Embryonic facial prominence (tissue), 1 donor: ENCODE results near the gene NUDT19.
"Not testable (repeated sequence)": the region's sequence is repeated elsewhere in the genome, so short reads cannot be mapped to it uniquely, and the experiment has no call there.

Source experiments
- DNase-seq: peaks from one replicate; pipeline ENCODE4 v3.0.0-alpha.2; 2016; ENCODE audit errors: extremely low spot score

NUDT19 gene

GRCh38 chr19:32711747-32712146 lies 20.1 kb downstream of the NUDT19 start:
- no peak for DNase-seq

GRCh38 chr19:32716203-32716602 lies 24.6 kb downstream of the NUDT19 start:
- not testable (repeated sequence) for DNase-seq

DNA sequence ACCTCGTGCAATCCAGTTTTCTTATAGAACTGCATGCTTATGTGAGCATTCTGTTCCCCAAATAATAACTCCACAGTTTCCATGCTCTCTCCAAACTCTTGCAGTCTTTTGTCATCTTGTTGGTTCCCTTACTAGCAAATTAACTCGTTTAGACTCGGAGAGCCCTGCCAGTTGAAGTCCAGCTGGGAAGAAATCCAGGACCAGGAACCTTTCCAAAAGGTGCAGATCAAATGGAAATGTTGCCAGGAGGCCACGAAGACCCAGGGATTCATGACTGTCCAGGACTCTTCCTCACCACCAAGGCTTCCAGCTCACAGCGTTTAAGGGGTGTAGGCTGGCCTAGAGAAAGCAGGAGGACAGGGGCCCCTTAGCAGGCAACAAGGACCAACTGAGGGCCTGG lies 25.9 kb downstream of the NUDT19 start:
- DNase-seq: no peak

- DNase-seq: no peak
Observed at GRCh38 chr19:32718286-32718685, 26.7 kb downstream of the NUDT19 start.

- no peak for DNase-seq
Observed at GRCh38 chr19:32719611-32720059, 28.0 kb downstream of the NUDT19 start, which contains the start of gene TDRD12. TSS of gene TDRD12 (plus strand) at chr19:32719767. CDS start at chr19:32720073, 306 bp downstream.

DNA sequence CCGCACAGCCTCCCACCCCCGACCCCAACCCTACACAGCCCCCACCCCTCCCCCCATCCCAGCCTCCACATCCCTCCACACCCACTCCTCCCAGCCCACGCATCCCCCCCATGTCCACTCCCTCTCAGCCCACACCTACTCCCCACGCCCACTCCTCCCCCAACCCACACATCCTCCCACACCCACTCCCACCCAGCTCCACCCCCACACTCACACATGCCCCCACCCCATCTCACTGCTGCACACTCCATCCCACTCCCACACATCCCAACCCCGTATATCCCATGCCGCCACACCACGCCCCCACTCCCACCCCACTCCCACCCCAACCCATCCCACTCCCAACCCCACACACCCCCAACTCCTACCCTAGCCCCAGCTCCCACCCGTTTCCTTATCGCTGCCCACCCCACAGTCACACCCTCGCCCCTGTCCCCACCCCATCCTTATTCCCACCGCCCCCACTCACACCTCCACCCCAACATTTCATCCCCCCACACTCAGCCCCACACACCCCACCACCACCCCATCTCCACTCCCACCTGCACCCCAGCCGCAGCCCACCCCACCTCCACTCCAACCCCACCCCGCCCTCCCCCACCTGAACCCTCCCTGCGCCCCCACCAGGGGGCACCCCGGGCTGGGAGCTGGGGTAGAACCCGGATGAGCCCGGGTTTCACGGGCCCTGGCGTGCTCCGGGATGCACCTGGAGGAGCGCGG lies 28.8 kb downstream of the NUDT19 start:
- no peak for DNase-seq

- DNase-seq: no peak
Observed at GRCh38 chr19:32720936-32721250, 29.3 kb downstream of the NUDT19 start.

GRCh38 chr19:32735936-32736335 lies 44.3 kb downstream of the NUDT19 start:
- DNase-seq: no peak

- no peak for DNase-seq
Observed at GRCh38 chr19:32743021-32743420, 51.4 kb downstream of the NUDT19 start.

DNA sequence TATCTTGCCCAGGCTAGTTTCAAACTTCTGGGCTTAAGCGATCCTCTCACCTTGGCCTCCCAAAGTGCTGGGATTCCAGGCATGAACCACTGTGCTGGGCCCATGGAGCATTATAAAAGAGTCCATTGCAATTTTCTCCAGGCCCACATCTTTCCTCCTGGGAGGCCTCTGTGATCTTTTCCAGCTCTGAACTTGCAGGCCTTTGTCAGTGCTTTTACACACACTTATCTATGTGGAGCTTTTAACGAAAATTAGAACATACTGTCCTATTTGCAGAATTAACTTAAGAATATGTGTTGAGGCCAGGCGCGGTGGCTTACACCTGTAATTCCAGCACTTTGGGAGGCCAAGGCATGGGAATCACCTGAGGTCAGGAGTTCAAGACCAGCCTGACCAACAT lies 51.8 kb downstream of the NUDT19 start:
- no peak for DNase-seq

DNA sequence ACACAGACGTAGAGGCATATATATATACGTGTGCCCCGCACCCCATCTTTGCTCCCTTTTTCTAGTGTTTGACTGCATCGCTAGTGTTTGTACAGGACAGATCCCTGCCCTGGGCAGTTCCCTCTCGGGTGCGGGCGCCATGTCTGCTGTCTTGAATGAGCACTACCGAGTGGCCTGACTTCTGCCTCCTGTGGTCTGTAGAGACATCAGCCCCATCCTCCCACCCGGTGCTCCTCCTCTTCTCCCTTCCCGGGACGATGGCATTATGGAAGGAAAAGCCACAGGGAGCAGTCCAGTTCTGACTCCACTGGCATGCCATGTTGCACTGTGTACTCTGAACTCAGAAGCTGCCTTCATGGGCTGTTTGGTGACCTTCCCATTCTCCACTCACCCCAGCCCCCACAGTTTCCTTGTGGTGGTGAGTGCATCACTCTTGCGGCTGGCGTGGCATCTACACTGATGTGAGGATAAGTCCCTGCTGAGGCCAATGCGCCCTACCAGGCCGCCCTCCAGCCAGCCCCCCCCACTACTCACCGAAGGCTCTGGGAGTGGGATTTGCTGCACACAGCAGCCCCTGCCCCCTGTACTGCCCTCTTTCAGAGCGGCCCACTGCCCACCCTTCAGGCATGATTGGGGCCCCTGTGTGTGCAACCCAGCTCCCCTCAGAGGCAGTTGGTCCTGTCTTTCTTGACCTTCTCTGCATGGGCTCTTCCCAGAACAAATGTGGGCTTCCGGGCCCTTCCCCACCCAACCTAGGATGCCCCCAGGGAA lies 53.1 kb downstream of the NUDT19 start:
- no peak for DNase-seq

DNA sequence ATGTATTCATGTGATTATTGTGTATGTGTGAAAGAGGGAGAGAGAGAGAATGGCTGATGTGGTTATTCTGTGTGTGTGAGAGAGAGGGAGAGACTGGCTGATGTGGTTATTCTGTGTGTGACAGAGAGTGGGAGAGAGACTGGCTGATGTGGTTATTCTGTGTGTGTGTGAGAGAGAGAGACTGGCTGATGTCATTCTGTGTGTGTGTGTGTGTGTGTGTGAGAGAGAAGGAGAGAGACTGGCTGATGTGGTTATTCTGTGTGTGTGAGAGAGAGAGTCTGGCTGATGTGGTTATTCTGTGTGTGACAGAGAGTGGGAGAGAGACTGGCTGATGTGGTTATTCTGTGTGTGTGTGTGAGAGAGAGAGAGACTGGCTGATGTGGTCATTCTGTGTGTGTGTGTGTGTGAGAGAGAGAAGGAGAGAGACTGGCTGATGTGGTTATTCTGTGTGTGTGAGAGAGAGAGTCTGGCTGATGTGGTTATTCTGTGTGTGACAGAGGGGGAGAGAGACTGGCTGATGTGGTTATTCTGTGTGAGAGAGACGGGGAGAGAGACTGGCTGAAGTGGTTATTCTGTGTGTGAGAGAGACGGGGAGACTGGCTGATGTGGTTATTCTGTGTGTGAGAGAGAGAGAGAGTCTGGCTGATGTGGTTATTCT lies 54.1 kb downstream of the NUDT19 start:
- not testable (repeated sequence) for DNase-seq

DNA sequence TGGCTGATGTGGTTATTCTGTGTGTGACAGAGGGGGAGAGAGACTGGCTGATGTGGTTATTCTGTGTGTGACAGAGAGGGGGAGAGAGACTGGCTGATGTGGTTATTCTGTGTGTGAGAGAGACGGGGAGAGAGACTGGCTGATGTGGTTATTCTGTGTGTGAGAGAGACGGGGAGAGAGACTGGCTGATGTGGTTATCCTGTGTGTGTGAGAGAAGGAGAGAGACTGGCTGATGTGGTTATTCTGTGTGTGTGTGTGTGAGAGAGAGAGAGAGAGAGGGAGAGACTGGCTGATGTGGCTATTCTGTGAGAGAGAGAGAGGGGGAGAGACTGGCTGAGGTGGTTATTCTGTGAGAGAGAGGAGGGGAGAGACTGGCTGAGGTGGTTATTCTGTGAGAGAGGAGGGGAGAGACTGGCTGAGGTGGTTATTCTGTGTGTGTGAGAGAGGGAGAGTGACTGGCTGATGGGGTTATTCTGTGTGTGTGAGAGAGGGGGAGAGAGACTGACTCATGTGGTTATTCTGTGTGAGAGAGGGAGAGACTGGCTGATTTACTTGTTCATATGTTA lies 55.1 kb downstream of the NUDT19 start:
- DNase-seq: not testable (repeated sequence)

DNA sequence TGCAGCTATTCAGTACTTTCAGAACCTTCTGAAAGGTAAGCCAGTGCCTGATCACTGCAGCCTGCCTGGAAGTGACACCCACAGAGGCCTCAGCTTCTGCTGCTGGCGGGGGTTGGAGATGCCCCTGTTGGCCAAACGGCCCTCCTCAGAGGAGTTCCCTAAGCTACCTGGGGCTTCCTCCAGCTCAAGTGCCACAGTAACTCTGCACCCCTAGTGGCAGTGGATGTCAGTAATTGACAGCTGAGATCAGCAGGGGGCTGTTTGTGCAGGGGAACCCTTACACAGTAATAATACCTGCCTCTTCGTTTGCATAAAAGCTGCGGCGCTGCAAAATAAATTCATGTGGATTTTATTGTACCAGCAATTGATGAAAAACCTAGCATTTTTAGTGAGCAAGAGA lies 56.9 kb downstream of the NUDT19 start:
- DNase-seq: no peak

GRCh38 chr19:32748948-32749347 lies 57.3 kb downstream of the NUDT19 start:
- DNase-seq: no peak

DNA sequence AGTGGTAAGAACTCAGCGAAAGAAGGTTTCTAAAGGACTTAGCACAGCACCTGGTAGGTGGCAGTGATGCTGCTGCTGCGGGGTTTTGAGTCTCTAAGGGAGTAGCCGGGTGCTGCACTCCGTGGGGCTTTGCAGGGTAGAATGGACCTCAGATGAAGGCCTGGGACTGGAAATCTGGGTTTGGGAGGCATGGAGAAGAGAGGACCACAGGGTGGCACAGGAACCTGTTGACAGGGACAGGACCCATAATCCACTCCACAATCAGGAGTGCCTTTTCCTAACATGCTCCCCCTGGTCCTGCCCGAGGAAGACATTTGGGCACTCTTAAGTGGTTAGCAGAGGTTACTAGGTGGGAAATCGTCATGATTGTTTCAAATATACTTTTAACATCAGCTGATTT lies 57.7 kb downstream of the NUDT19 start:
- no peak for DNase-seq

- DNase-seq: no peak
Observed at GRCh38 chr19:32750441-32751055, 58.9 kb downstream of the NUDT19 start.

DNA sequence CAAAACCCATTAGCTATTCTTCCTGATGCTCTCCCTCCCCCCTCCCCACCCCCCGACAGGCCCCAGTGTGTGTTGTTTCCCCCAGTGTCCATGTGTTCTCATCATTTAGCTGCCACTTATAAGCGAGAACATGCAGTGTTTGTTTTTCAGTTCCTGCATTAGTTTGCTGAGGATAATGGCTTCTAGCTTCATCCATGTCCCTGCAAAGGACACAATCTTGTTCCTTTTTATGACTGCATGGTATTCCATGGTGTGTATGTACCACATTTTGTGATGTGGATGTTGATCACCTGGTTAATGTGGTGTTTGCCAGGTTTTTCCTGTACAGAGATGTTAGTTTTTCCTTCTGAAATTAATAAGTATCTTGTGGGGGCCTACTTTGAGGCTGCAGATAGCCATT lies 59.4 kb downstream of the NUDT19 start:
- no peak for DNase-seq

DNA sequence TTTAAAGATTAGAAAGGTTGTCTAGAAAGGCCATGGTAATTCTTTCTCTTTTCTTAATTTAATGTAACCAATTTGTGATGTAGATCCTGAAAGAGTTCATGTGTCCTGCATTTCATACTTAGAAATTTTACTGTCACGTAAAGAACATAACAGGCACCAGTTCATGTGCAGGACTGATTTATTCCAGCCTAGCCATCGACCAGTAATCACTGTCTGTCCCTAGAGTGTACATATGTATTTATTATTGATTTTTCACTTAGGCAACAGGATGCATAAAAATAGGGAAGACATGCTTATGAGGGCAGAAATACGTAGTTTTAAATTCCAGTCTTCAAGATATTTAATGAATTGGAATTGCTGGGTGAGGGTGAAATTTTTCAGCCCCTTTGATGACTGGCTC lies 65.6 kb downstream of the NUDT19 start:
- DNase-seq: no peak
